DOHH2 (cell line): ENCODE results near the gene CAPN14.

ENCODE experiments used
- H3F3A ChIP-seq: fragments of 200-600 bp; sonication (generic), shearing (Covaris generic); 2 replicates; pipeline ENCODE4 v1.6.0; 2016; ENCODE audit warnings: antibody characterized with exemption, mild to moderate bottlenecking; ENCODE audit not compliant: control insufficient read depth, insufficient read depth
- H3K27ac ChIP-seq: fragments of 200-600 bp; sonication (generic); 2 replicates; pipeline ENCODE4 v1.5.1; 2014; ENCODE audit warnings: low read depth, mild to moderate bottlenecking, low read length, moderate library complexity
- H3K27me3 ChIP-seq: fragments of 200-600 bp; sonication (generic); 2 replicates; pipeline ENCODE4 v1.6.1; 2014; ENCODE audit warnings: mild to moderate bottlenecking, low read length, mixed read lengths; ENCODE audit not compliant: control insufficient read depth
- H3K36me3 ChIP-seq: fragments of 200-600 bp; sonication (generic); 2 replicates; pipeline ENCODE4 v1.6.1; 2014; ENCODE audit warnings: mild to moderate bottlenecking, low read length, moderate library complexity, mixed read lengths; ENCODE audit not compliant: control insufficient read depth
- H3K4me1 ChIP-seq: fragments of 200-600 bp; sonication (generic); 2 replicates; pipeline ENCODE4 v1.6.1; 2014; ENCODE audit warnings: mild to moderate bottlenecking, low read length, mixed read lengths; ENCODE audit not compliant: control insufficient read depth
- H3K4me2 ChIP-seq: fragments of 200-600 bp; sonication (generic); 2 replicates; pipeline ENCODE4 v1.6.0; 2014; ENCODE audit warnings: mild to moderate bottlenecking, low read length, moderate library complexity
- H3K4me3 ChIP-seq: fragments of 200-600 bp; sonication (generic); 2 replicates; pipeline ENCODE4 v1.5.1; 2014; ENCODE audit warnings: mild to moderate bottlenecking, low read length, mixed read lengths
- H3K79me2 ChIP-seq: fragments of 200-600 bp; sonication (generic); 2 replicates; pipeline ENCODE4 v1.6.1; 2014; ENCODE audit warnings: mild to moderate bottlenecking, low read length, mixed read lengths; ENCODE audit not compliant: control insufficient read depth
- H3K9me2 ChIP-seq: fragments of 200-600 bp; sonication (generic); replicated peaks from 2 replicates; pipeline ENCODE4 v1.6.1; 2014; ENCODE audit warnings: mild to moderate bottlenecking, low read length, mixed read lengths; ENCODE audit not compliant: control insufficient read depth
- H3K9me3 ChIP-seq: fragments of 200-600 bp; sonication (generic); 2 replicates; pipeline ENCODE4 v1.6.1; 2014; ENCODE audit warnings: antibody characterized with exemption, low read length, mixed read lengths; ENCODE audit not compliant: control insufficient read depth, insufficient read depth
- H4K20me1 ChIP-seq: fragments of 200-600 bp; sonication (generic); 2 replicates; pipeline ENCODE4 v1.6.0; 2014; ENCODE audit warnings: low read depth, mild to moderate bottlenecking, antibody characterized with exemption, low read length, moderate library complexity; ENCODE audit not compliant: control insufficient read depth, insufficient read depth
- CTCF ChIP-seq: fragments of 200-600 bp; sonication (generic); IDR thresholded peaks from one replicate; pipeline ENCODE4 v1.5.1; 2014; ENCODE audit warnings: antibody characterized with exemption, mild to moderate bottlenecking, low read depth, low read length; ENCODE audit not compliant: poor library complexity, severe bottlenecking
- EZH2phosphoT487 ChIP-seq: fragments of 200-600 bp; sonication (generic); IDR thresholded peaks from 2 replicates; pipeline ENCODE4 v1.6.1; 2017; ENCODE audit warnings: borderline replicate concordance, mild to moderate bottlenecking, antibody characterized with exemption, low read length, moderate library complexity, mixed read lengths

Gene CAPN14

GRCh38 chr2:31150120-31150670 is 67.1 kb downstream of the CAPN14 start:
- H3K9me3 ChIP-seq, result no peaks in the 10 kb centered on the region
- no peaks in the 10 kb centered on the region for H3K27me3 ChIP-seq
- peaks cover 23% of the 10 kb centered on the region for H3K4me1 ChIP-seq
- no peak overlapping the region for H3K4me3 ChIP-seq
- H3F3A ChIP-seq, result no peaks in the 10 kb centered on the region
- H3K27ac ChIP-seq, result no peak overlapping the region
- H3K79me2 ChIP-seq, result no peaks in the 10 kb centered on the region
- TF ChIP-seq EZH2phosphoT487 (no peak), CTCF (no peak)
- H3K4me2 ChIP-seq, result no peak overlapping the region
- no peaks in the 10 kb centered on the region for H3K36me3 ChIP-seq
- H3K9me2 ChIP-seq, result no peaks in the 10 kb centered on the region
- H4K20me1 ChIP-seq, result no peaks in the 10 kb centered on the region

GRCh38 chr2:31148514-31148913 is 68.8 kb downstream of the CAPN14 start:
- Histone ChIP-seq H3K9me3 (no peaks in the 10 kb centered on the region), H3K4me1 (peaks cover 21% of the 10 kb centered on the region), H3K27me3 (no peaks in the 10 kb centered on the region), H3K79me2 (no peaks in the 10 kb centered on the region), H4K20me1 (no peaks in the 10 kb centered on the region), H3K36me3 (no peaks in the 10 kb centered on the region), H3K4me2 (no peak overlapping the region), H3F3A (no peaks in the 10 kb centered on the region), H3K9me2 (no peaks in the 10 kb centered on the region), H3K27ac (no peak overlapping the region), H3K4me3 (no peak overlapping the region)
- TF ChIP-seq CTCF, result no peak
- no peak for TF ChIP-seq EZH2phosphoT487

- Histone ChIP-seq H3K4me3 (no peak overlapping the region), H3K79me2 (no peaks in the 10 kb centered on the region), H3K9me2 (no peaks in the 10 kb centered on the region), H3K27ac (no peak overlapping the region), H3K9me3 (no peaks in the 10 kb centered on the region), H4K20me1 (no peaks in the 10 kb centered on the region), H3K4me2 (no peak overlapping the region), H3K27me3 (no peaks in the 10 kb centered on the region), H3K4me1 (peaks cover 12% of the 10 kb centered on the region), H3F3A (no peaks in the 10 kb centered on the region), H3K36me3 (no peaks in the 10 kb centered on the region)
- TF ChIP-seq CTCF (no peak), EZH2phosphoT487 (no peak)
Measured at GRCh38 chr2:31147645-31148044, 69.7 kb downstream of the CAPN14 start.

- H3K4me2 ChIP-seq, result no peak overlapping the region
Measured at GRCh38 chr2:31142110-31142509, 75.2 kb downstream of the CAPN14 start.

More at GRCh38 chr2:31142110-31142509, 75.2 kb downstream of the CAPN14 start:
- no peaks in the 10 kb centered on the region for H3K79me2 ChIP-seq
- no peaks in the 10 kb centered on the region for H3K36me3 ChIP-seq
- no peak for TF ChIP-seq CTCF
- no peak for TF ChIP-seq EZH2phosphoT487
- 0 out of 2 replicates have a peak, but pooled peaks cover 3% of the 10 kb centered on the region for H4K20me1 ChIP-seq
- no peaks in the 10 kb centered on the region for H3F3A ChIP-seq
- no peaks in the 10 kb centered on the region for H3K9me3 ChIP-seq
- peaks cover 26% of the 10 kb centered on the region for H3K27me3 ChIP-seq
- H3K4me1 ChIP-seq, result peaks cover 16% of the 10 kb centered on the region
- H3K9me2 ChIP-seq, result no peaks in the 10 kb centered on the region
- no peak overlapping the region for H3K4me3 ChIP-seq
- H3K27ac ChIP-seq, result no peak overlapping the region
